Dermis microvascular lymphatic vessel endothelial cell (primary cell): ENCODE measurements around the gene RAD51B. TPM values are rescaled to one million over a fixed set of nuclear protein-coding genes. Genes with fewer than 3 reads are reported as not detected.
"Not testable (repeated sequence)": the region's sequence is repeated elsewhere in the genome, so short reads cannot be mapped to it uniquely, and the experiment has no call there.

Source experiments
- DNase-seq, 2 donors: peaks; one replicate each; pipeline versions ENCODE4 v3.0.0 to v3.0.0-alpha.2; 2010; ENCODE audit warnings: low read depth in 2 of 2
- total RNA-seq: library from RNA; depleted of rRNA; stranded (reverse); fragments of >200 nt; gene quantifications from 2 replicates; pipeline ENCODE4 v1.2.1, GENCODE V29; 2014

The RAD51B gene
- total RNA-seq, 1 donor from 2014 or later = 9.2 TPM

DNA sequence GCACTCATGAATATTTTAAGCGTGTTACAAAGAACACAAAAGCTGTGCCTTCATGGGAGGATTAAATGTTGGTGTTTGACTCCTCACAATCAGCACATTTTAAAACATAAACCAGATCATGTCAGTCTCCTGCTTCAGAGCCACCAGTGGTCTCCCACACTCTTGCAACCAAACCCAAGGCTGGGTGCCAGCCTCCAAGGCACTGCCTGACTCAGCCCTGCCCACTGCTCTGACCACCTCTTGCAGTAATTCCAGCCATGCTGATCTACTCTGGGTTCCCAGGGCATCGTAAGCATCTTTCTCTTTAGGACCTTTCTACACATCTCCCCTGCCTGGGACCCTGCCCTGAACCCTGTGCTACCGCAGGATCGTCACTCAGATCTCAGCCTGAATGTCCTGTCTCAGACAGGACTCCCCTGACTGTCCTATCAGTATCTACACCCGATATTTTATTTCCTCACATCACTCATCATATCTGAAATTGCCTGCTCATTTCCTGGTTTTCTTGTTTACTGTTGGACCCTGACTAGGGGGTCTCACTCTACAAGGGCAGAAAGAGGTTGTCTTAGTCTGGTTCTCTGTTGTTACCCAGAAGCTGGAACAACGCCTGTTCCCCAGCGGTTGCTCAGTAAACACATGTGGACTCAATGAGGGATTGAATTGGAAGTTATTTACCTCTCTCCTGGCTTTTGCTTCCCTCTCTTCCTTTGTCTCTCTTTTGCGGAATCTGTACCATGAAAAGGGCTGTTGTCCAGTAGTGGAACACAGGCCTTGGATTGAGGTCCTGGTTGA is 449.8 kb downstream of the RAD51B start:
- DNase-seq = peak in 1 of 2 donors; percentile 39

DNA sequence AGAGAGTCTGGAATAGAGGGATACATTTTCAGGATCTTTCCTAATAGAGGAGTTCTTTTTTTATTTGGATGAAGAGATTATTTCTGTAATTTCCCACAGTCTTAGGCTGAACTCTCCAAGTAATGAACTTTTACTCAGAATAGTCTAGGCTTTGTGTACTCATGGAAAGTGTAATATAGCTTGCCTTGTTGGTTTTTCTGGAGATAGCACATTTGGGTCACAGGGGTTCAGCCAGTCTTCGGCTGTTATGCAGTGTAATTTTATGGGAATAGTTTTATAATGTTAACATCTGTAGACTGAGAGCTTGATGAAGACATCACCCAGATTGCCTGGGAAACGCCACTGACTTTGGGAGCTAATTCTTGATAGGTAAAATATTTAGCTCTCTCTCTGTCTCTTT is 450.8 kb downstream of the RAD51B start:
- DNase-seq = no peak

DNA sequence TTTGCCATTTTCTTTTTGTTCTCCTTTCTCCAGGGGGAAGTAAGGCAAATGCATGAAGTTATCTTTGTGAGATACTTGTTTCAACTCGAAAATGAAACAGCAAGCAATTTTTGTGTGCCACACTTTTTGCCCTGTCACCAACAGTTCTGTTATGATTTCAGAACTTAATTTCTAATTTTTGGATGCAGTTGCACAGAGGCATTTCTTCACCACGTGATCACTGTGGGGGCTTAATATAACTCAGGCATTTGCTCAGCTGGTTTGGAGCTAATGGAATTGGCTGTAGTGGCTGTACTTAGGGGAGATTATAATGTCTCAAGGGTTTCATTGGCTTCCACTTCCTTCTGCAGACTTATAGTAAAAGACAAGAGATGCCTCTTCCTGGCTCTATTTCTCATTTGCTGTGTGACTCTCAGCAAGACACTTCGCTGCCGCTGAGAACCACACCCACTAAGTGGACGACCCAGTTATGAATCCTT is 452.4 kb downstream of the RAD51B start:
- DNase-seq = no peak

DNA sequence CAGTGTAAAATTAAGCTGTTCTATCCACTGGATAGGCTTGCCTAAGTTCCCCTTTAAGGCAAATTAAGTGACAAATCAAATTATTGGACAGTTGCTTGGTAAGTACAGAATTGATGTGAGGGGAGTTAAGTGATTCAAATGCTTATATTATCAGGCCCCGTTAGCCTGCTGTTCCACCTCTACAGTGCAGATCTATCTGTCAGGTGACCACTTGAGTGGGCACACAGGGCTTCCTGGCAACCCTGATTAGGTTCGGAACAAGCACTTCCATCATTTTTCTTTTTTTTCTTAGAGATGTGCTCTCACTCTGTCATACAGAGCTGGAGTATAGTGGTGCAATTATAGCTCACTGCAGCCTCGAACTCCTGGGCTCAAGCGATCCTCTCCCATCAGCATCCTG is 453.8 kb downstream of the RAD51B start:
- no peak for DNase-seq

DNA sequence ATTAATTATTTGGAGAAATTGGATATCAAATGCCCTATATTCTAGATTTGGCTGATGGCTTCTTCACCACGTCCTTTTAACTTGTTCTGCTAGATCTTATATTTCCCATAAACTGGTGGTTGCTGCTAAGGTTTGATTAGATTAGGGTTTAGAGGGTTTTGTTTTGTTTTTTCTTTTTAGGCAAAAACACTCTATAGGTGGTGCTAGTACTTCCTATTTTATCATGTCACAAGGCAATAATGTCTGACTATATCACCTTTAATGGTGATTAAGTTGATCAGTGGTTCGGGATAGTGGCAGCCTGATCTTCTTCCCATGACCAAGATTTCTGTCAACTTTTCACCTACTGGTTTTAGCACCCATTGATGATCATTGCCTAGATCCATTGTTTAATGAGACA is 455.1 kb downstream of the RAD51B start:
- DNase-seq = no peak

DNA sequence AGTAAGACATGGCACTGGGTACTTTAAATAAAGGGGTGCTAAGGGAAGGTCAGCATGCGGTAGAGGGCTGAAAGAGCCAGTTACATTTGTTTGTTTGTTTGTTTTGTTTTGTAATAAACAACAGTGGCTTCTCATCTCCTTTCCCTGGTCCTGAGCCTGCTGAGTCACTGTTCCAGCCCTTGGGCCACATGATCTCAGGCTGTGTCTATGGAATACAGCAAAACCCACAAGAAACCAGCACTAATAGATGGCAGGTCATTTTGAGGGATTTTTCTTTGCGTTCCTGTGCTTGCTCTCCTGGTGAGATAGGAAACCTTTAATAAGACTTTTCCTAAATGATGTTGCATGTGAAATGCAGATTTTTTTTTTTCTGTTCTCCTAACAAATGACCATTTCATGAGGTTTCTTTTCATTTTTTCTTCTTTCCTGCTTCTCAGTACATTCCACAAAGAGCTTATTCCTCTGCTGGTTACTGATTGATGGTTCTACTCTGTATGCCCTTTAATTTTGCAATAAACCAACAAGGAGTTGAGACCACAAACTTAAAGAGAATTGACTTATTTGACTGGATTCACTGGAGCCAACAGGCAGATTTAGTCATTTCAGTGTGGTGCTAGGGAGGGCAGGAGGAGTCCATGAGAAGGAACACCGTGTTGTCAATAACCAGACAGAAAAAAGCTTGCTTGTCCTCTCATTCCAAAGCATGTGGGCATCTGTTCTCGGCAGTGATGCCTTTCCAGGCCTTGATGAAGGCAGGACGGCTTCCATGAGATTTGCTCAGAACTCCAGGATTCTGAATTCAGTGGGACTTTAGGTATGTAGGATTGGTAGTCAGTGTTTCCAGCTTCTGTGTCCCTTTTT is 459.2 kb downstream of the RAD51B start:
- DNase-seq = no peak

DNA sequence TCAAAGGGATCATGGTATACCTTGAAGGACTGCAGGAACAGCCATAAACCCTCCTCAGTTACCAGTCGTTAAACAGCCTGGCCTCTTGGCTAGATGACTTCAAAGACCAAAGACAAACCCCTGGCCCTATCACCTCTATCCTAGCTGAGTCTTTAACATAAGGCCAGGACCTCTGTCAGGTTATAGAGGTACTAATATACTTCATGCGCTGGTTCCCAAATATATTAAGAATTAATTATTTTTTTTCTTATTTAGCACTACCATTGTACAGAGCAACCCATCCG is 459.8 kb downstream of the RAD51B start:
- DNase-seq = no peak

DNA sequence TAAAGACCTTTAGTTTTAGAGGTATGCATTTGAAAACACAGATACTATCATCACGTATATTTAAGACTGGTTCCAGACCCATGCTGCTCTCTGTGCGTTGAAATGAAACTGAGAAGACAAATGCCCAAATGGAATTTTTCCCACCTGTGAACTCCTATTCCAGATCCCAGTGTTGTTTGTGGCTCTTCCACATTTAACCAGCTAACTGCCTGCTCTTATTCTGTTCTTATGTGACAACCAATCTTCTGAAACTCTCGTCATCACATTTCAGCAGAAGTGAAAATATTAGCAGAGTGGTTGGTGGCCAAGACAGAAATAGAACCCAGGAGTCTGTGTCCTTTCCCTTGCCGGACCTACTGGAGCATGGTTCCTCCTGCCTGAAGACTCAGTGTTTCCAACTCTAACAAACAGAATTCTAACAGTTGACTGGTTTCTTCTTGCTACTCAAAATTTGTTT is 460.2 kb downstream of the RAD51B start:
- no peak for DNase-seq

DNA sequence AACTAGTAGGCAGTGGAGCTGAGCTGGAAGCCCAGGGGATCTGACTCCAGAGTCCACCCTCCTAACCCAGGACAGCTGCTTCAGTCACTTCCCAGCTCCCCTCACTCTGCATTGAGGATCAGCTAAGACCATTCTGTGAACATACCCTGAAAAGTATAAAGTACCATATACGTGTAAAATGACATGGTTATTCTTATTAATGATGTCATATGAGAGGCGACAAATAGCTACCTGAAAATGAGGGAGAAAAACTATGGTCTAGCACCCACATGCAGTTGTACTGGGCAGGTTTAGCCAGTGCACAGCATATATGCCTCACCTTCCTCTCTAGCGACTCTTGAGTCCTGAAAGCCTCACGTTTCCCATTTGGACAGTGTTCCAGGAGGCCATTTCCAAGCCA is 461.9 kb downstream of the RAD51B start:
- DNase-seq = no peak

DNA sequence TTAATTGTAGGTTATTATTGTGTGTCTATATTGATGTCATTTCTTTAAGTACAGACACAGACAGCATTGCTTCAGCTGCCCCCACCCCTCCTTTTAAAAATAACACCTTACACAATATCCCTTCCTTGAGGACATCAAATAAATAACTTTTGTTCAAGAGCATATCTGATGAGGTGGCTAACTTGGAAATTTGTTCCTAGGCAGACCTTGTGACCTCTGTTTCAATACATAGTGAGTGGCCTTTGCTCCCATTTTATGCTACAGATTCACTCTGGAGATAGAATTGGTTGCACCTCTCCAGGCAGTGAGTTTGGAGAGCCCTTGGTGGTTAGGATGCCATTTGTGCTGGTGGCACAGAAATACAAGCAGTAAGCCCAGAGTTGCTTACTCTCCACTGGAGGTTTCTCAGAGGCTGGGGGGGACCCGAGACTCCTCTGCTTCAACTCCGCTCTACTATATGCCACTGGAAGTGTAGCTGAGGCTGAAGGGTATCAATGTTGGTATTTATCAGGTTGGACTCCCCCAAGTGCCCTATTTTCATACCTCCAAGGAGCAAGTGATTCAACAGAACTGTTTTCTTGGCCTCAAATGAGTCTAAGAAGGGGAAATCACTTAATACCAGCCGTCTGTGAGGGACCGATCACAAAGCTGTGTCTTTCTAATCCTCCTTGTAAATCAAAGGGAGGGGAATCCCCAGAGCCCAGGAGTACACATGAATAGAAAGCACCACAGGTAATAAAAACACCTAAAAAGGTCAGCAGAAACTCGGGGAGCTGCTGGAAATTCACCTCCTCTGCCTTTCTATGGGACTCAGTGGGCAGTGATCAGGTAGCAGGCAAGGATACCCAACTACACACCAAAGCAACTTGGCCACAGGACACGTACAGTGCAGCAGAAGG is 463.1 kb downstream of the RAD51B start:
- no peak for DNase-seq

DNA sequence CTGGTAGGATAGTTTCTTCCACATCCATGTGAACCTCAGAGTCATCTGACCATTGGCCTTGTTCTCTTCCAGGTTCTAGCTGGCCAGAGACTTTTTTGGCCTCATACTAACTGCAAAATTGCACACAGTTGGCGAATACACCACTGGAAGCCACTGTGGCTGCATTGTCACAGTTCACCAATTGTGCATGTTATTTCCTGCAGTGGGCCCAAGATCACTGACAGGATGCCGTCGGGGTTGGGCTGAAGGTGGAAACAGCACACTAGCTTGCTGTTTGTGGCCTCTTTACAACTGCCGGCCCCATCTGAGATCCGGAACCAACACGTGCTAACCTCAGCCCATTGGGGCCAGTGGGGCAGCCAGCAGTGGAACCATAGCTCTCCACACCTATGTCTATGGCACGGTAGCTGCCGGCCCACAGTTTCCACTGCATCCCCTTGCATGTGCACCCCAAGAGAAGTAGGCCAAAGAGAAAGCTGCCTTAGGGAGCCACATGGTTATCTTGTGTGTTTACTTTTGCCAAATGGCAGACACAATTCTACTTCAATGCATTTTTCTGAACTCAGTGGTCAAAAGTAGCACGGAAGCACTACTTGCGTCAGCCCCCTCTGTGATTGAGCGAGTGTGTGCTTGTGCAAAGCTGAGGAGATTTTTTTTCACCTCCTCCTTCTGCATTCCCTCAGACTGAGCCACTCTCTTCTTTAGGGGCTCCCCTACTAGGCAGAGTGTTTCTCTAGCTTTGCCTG is 464.0 kb downstream of the RAD51B start:
- DNase-seq = peak; percentile 30 to 47

DNA sequence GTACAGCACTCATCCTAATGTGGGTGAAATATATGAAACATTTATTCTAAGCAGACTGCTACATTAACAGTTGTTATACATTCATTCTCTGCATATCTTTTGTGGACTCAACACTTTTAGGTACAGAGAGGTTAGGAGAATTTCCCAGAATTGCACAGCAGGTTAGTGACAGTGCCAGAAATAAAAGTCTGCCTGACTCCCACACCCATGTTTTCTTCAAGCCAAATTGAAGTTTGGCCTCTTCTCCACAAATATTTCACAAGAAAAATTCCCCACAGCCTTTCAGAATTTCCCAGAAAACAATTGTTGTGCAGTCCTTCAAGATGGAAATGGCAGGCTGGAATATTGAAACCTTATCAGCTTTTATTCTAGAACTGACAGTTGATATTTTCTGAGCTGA is 464.8 kb downstream of the RAD51B start:
- no peak for DNase-seq

DNA sequence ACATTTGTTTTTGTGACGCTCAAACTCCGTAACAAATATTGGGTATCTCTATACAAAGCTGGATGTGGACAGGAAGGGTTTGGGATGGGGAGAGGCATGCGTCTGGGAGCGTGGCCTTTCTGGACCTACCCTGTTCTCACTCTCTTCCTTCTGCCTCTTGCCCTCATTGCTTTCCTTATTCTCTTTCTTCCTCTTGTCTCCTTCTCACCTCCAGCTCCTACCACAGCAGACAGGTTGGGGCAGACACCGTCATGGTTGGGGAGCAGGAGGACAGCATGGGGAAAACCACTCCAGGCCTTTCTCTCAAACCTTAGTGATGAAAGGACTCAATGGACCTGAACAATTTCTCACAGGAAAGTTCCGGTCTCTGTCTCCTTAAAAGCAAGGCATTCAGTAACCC is 465.3 kb downstream of the RAD51B start:
- DNase-seq = no peak

DNA sequence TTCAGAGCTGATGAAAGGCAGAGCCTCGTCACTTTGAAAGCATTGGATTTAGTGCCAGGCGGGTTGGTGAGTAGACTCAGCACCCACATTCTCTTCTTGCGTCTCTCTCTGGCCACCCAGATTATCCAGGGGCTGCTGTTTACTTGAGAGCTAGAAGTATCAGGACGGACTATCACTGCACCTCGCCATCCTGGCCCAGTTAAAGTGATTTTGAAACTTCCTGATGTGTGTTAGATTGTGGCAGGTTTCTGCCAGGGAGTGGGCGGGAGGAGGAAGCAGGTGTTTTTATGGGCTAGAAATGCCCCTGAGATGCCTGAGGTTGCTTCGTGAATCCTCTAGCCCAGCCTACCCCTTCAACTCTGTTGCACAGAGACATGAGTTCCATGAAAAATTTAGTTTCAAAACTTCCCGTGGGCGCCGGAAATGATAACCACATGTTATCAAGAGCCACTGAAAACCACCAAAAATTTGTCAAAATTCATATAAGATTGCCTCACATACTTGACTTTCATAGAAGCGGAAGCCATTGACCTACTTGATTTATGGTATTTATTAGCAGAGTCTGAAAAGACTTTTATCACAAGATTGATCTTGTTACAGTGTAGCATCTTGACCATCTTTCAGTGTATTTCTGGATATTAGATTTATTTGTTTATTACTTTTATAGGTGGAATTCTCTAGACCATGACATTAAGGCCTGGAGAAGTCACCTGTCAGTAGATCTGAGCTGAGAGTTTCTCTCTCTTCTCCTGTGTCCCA is 466.0 kb downstream of the RAD51B start:
- no peak for DNase-seq

DNA sequence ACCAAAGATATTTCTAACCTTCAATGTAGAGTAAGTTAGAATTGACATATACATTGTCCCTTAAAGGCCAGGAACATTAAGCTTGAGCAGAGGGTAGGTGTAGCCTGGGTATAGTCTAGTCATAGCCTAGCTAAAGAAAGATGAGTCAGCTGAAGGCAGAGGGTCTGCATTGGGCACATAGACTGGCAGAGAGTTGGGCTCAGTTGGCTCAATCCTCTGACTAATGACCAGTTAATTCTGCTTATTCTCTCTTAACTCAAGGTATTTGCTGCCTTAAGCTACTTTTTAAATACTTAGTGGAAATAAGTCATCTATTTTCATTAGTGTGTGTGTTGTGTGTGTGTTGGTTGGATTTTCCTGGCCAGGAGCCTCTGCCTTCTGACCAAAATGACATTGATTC is 467.1 kb downstream of the RAD51B start:
- DNase-seq = no peak

DNA sequence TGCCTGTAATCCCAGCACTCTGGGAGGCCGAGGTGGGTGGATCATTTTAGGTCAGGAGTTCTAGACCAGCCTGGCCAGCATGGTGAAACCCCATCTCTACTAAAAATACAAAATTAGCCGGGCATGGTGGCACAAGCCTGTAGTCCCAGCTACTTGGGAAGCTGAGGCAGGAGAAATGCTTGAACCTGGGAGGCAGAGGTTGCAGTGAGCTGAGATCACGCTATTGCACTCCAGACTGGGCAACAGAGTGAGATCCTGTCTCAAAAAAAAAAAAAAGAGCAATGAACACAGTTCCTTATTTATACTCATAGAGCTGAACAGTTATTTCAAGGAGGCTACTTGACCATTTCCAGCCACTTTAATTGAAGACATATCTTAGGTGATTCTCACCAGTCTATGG is 469.9 kb downstream of the RAD51B start:
- DNase-seq = not testable (repeated sequence)

DNA sequence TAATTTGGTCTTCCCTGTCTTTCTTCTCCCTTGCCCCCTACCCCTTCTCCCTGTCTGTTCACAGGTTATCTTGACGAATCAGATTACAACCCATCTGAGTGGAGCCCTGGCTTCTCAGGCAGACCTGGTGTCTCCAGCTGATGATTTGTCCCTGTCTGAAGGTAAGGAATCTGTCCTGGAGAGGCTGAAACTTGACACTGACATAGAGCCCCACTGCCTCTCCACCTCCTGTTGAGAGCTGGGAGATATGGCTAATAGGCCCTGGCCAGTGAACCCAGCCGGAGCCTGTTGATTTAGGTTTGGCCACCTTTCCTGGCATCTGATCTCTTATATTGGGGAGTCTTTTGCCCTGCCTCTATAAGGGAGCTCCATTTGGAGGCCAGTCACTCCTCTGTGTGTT is 472.2 kb downstream of the RAD51B start:
- no peak for DNase-seq

DNA sequence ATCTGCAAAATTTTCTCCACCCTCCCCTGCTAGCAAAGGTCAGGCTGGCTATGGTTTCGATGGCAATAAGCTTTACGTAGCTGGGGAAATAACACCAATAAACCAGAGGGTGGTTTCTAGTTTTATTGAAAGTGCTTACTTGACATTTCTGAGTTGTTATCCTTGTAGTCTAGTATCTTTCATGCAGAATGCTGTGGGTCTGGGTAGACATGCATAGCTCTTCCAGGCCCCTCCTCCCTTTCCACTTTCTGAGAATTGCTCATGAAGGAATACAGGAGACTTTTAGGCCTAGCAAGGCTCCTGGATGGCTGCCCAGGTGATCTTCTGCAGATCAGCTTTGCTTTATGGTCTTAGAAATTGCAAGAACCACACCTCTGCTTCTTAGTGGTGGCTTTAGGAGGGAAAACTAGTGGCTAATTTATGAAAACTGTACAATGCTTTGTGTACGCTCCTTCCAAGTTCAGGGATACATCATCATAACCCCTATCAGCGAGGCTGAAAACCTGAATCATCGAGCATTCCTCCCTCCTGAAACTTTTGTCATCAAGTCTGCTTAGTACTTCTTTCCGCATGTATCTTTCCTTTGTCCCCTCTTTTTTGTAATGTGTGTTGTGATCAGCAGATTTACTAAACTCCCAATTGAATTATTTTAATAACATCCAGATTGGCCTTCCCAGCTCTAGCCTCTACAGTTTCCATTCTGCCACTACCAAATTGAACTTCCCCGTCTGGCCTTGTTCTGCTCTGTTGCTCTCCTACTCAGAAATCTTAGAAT is 473.0 kb downstream of the RAD51B start:
- no peak for DNase-seq

DNA sequence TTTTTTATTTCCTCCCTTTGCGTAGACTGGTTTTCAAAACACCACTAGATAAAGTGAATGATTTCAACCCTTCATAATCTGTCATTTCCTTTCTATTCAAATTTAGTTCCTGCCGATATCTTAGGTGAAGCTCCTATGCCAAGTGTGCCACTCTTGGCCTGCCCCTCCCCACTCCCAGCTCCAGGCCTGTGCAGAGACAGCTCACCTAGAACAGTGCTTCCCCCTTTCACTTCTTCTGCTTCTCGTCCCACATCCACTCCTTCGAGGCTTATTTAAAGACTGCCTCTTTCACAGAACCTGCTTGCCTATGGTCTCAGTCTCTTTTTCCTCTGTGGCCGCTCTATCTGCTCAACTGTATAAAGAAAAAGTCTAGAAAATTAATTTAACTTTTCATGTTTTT is 473.8 kb downstream of the RAD51B start:
- peak in 1 of 2 donors; percentile 40 for DNase-seq
